Measurements from ENCODE around the gene LST1. TPM values are rescaled to one million over a fixed set of nuclear protein-coding genes. Genes with fewer than 3 reads are reported as not detected.

Gene LST1
- total RNA-seq, 1 experiment from 2014 or later, result 0.66 TPM

GRCh38 chr6:31567531-31568370 is 18.3 kb upstream of the LST1 start:
- H3K27ac Mint-ChIP-seq, result peak overlapping the region; percentile 42
- POLR2A ChIA-PET, result interaction anchor here (1.0 kb wide), 1 partner anchor 21 kb away, joined by 5 read pairs; the partner anchor contains the start of genes ATP6V1G2 and NFKBIL1

GRCh38 chr6:31568537-31568961 is 17.5 kb upstream of the LST1 start:
- H3K27me3 Mint-ChIP-seq (ENCODE audit: low read depth), result peaks cover 5% of the 10 kb centered on the region
- DNase-seq (ENCODE audit: low spot score), result no peak
- H3K27ac Mint-ChIP-seq, result no peak overlapping the region
- no peaks in the 10 kb centered on the region for H3K9me3 Mint-ChIP-seq
- peaks cover 8% of the 10 kb centered on the region for H3K4me1 Mint-ChIP-seq
- ChIA-PET CTCF (interaction anchor here (1.1 to 3.8 kb wide), 5 partner anchors 13 to 30 kb away, joined by 3 to 36 read pairs (median 6); partner anchors contain the start of genes ATP6V1G2, LST1 and LTB), POLR2A (interaction anchor here (1.0 kb wide), 1 partner anchor 22 kb away, joined by 5 read pairs; the partner anchor contains the start of genes ATP6V1G2 and NFKBIL1)
- TF ChIP-seq NR2C2 (CRISPR knock-in tag; IDR thresholded peaks at IDR 0.05), result no peak
- TF ChIP-seq TP53 (CRISPR knock-in tag; IDR thresholded peaks at IDR 0.05), result no peak
- no peak for TF ChIP-seq ZNF425 (CRISPR knock-in tag; conservative IDR thresholded peaks at IDR 0.05)
- TF ChIP-seq ZNF317 (CRISPR knock-in tag; IDR thresholded peaks at IDR 0.05; ENCODE audit: borderline replicate concordance, low read depth), result no peak
- TF ChIP-seq ATF6 (CRISPR knock-in tag; IDR thresholded peaks at IDR 0.05), result no peak
- no peak for TF ChIP-seq CREB1 (CRISPR knock-in tag; IDR thresholded peaks at IDR 0.05)
- TF ChIP-seq TEAD4 (CRISPR knock-in tag; IDR thresholded peaks at IDR 0.05), result no peak
- no peak for TF ChIP-seq CDX4 (CRISPR knock-in tag; IDR thresholded peaks at IDR 0.05; ENCODE audit: borderline replicate concordance)
- no peak for TF ChIP-seq ZNF138 (CRISPR knock-in tag; conservative IDR thresholded peaks at IDR 0.05)
- no peak for TF ChIP-seq ZNF396 (CRISPR knock-in tag; IDR thresholded peaks at IDR 0.05; ENCODE audit: borderline replicate concordance)
- no peak for TF ChIP-seq CTCF (IDR thresholded peaks at IDR 0.05)
- no peak for ATAC-seq
- no peak overlapping the region for H3K4me3 Mint-ChIP-seq
- H3K36me3 Mint-ChIP-seq, result no peaks in the 10 kb centered on the region

More at GRCh38 chr6:31567531-31568370, 18.3 kb upstream of the LST1 start:
- Mint-ChIP-seq H3K4me1 (peaks cover 7% of the 10 kb centered on the region), H3K27me3 (ENCODE audit: low read depth) (peaks cover under 1% of the 10 kb centered on the region; the same call in 1 of the 2 replicates), H3K4me3 (no peak overlapping the region), H3K36me3 (no peaks in the 10 kb centered on the region), H3K9me3 (no peaks in the 10 kb centered on the region)
- DNase-seq (ENCODE audit: low spot score) (no peak), ATAC-seq (peak; percentile 80)
- TF ChIP-seq ZNF138 (CRISPR knock-in tag; conservative IDR thresholded peaks at IDR 0.05), result no peak
- TF ChIP-seq ZNF423 (CRISPR knock-in tag; IDR thresholded peaks at IDR 0.05), result no peak
- no peak for TF ChIP-seq MLX (CRISPR knock-in tag; IDR thresholded peaks at IDR 0.05)
- no peak for TF ChIP-seq FOXK1 (CRISPR knock-in tag; IDR thresholded peaks at IDR 0.05)
- no peak for TF ChIP-seq ZMAT4 (CRISPR knock-in tag; IDR thresholded peaks at IDR 0.05)
- no peak for TF ChIP-seq ZNF219 (CRISPR knock-in tag; IDR thresholded peaks at IDR 0.05; ENCODE audit: borderline replicate concordance)
- CTCF ChIA-PET, result interaction anchor here (1.1 to 3.8 kb wide), 5 partner anchors 13 to 30 kb away, joined by 3 to 36 read pairs (median 4); partner anchors contain the start of genes ATP6V1G2, LST1, LTB and NCR3

Data from WTC11 (cell line).